Left lung (tissue), 10 donors: ENCODE measurements around the gene MRM2. TPM values are rescaled to one million over a fixed set of nuclear protein-coding genes. Genes with fewer than 3 reads are reported as not detected.

ENCODE experiments used
- ATAC-seq: fragments of 200-7000 bp; cut with Tn5 transposase; one replicate; pipeline ENCODE4 v1.9.1; 2020; ENCODE audit warnings: moderate library complexity
- DNase-seq, 4 donors: peaks; one replicate each; pipeline ENCODE4 v3.0.0-alpha.2; 2013 to 2020
- H3K27ac ChIP-seq, 2 donors: fragments of 200-600 bp; sonication (generic) in 1 of 2; one replicate each; pipeline versions ENCODE4 v1.5.0 to v1.8.0; 2020 to 2021
- H3K27me3 ChIP-seq, 2 donors: fragments of 200-600 bp; sonication (generic) in 1 of 2; one replicate each; pipeline versions ENCODE4 v1.5.0 to v1.8.0; 2020 to 2021
- H3K36me3 ChIP-seq, 2 donors: fragments of 200-600 bp; sonication (generic) in 1 of 2; one replicate each; pipeline versions ENCODE4 v1.5.0 to v1.8.0; 2020 to 2021
- H3K4me1 ChIP-seq, 2 donors: fragments of 200-600 bp; one replicate each; pipeline ENCODE4 v1.8.0; 2021
- H3K4me3 ChIP-seq, 2 donors: fragments of 200-600 bp; sonication (generic) in 1 of 2; one replicate each; pipeline versions ENCODE4 v1.5.0 to v1.8.0; 2020 to 2021; ENCODE audit warnings: mild to moderate bottlenecking in 1 of 2
- H3K9me3 ChIP-seq, 2 donors: fragments of 200-600 bp; sonication (generic) in 1 of 2; one replicate each; pipeline versions ENCODE4 v1.5.0 to v1.8.0; 2020 to 2021
- CTCF ChIP-seq, 2 donors: fragments of 200-600 bp; sonication (generic) in 1 of 2; IDR thresholded peaks; one replicate each; pipeline versions ENCODE4 v1.5.0 to v1.8.0; 2021; ENCODE audit warnings: antibody characterized with exemption in 2 of 2
- intact Hi-C, 2 donors: fragments of 100-400 bp; cut with DNase I; formaldehyde crosslinking; loops; one replicate each; pipeline versions ENCODE4 v1.11.2 to v1.14.2; 2022
- polyA plus RNA-seq, 6 donors: library from polyadenylated mRNA; unstranded; fragments of 120-200 nt; gene quantifications; one replicate each; pipeline ENCODE4 v1.2.1, GENCODE V29; 2013; ENCODE audit not compliant: insufficient read length in 6 of 6
- total RNA-seq, 2 donors: library from RNA; stranded (reverse); fragmentation: NEBNext Ultra II Directional; extraction: Animal tissue kit (Norgen Biotek cat#: 25700); gene quantifications; one replicate each; pipeline ENCODE4 v1.2.1, GENCODE V29; 2021
- donor health status: DM: no; HTN: yes; CAD: no.
- donor health status: DM: no; HTN: no; CAD: no.

The MRM2 gene
- total and polyA plus RNA-seq, 8 donors: 23.0 to 36.6 (median 31.2) TPM

- no peaks in the 10 kb centered on the region for H3K9me3 ChIP-seq
- no peaks in the 10 kb centered on the region for H3K4me1 ChIP-seq
- TF ChIP-seq CTCF (IDR thresholded peaks at IDR 0.05): no peak
- peaks cover 0 to 98% of the 10 kb centered on the region in 2 donors for H3K36me3 ChIP-seq
- H3K27me3 ChIP-seq: no peaks in the 10 kb centered on the region
- intact Hi-C loops: no loop called here
- H3K4me3 ChIP-seq: no peak overlapping the region
- H3K27ac ChIP-seq: no peak overlapping the region
- DNase-seq (peak in 1 of 4 donors; percentile 70), ATAC-seq (no peak)
Observed at GRCh38 chr7:2219136-2219535, 22.9 kb downstream of the MRM2 start.

- no peak for TF ChIP-seq CTCF (IDR thresholded peaks at IDR 0.05)
- Histone ChIP-seq H3K9me3 (no peaks in the 10 kb centered on the region), H3K4me1 (no peaks in the 10 kb centered on the region), H3K4me3 (no peak overlapping the region), H3K36me3 (peaks cover 0 to 98% of the 10 kb centered on the region in 2 donors), H3K27me3 (no peaks in the 10 kb centered on the region), H3K27ac (no peak overlapping the region)
- intact Hi-C loops: no loop called here
- no peak for ATAC-seq
- peak in 1 of 4 donors; percentile 55 for DNase-seq
Observed at GRCh38 chr7:2218444-2218785, 23.6 kb downstream of the MRM2 start.

GRCh38 chr7:2217716-2218443 lies 24.1 kb downstream of the MRM2 start:
- Histone ChIP-seq H3K36me3 (peaks cover 0 to 98% of the 10 kb centered on the region in 2 donors), H3K4me3 (no peak overlapping the region), H3K27me3 (no peaks in the 10 kb centered on the region), H3K4me1 (no peaks in the 10 kb centered on the region), H3K27ac (no peak overlapping the region), H3K9me3 (no peaks in the 10 kb centered on the region)
- no peak for TF ChIP-seq CTCF (IDR thresholded peaks at IDR 0.05)
- DNase-seq (peak in 1 of 4 donors; percentile 50), ATAC-seq (no peak)
- intact Hi-C loops: no loop called here

GRCh38 chr7:2217206-2217605 lies 24.8 kb downstream of the MRM2 start:
- Histone ChIP-seq H3K27me3 (no peaks in the 10 kb centered on the region), H3K9me3 (no peaks in the 10 kb centered on the region), H3K36me3 (peaks cover 0 to 98% of the 10 kb centered on the region in 2 donors), H3K27ac (no peak overlapping the region), H3K4me3 (no peak overlapping the region), H3K4me1 (no peaks in the 10 kb centered on the region)
- TF ChIP-seq CTCF (IDR thresholded peaks at IDR 0.05): no peak
- peak in 1 of 4 donors; percentile 42 for DNase-seq
- no peak for ATAC-seq
- intact Hi-C loops: no loop called here

GRCh38 chr7:2215851-2216250 lies 26.2 kb downstream of the MRM2 start:
- TF ChIP-seq CTCF (IDR thresholded peaks at IDR 0.05): no peak
- Histone ChIP-seq H3K4me3 (no peak overlapping the region), H3K9me3 (no peaks in the 10 kb centered on the region), H3K27me3 (no peaks in the 10 kb centered on the region), H3K4me1 (no peaks in the 10 kb centered on the region), H3K27ac (no peak overlapping the region), H3K36me3 (peaks cover 0 to 98% of the 10 kb centered on the region in 2 donors)
- no peak for ATAC-seq
- peak in 1 of 4 donors; percentile 60 for DNase-seq
- intact Hi-C loops: no loop called here
